GM23338 (cell line): ENCODE data around the gene CCL27. TPM values are rescaled to one million over a fixed set of nuclear protein-coding genes. Genes with fewer than 3 reads are reported as not detected.

ENCODE experiments used
- ATAC-seq: fragments of 200-7000 bp; cut with Tn5 transposase; 3 replicates; pipeline ENCODE4 v1.9.1; 2020
- DNase-seq: peaks from one replicate; pipeline ENCODE4 v3.0.0-alpha.2; 2015; ENCODE audit warnings: low spot score
- H2AFZ ChIP-seq: fragments of 200-600 bp; sonication (generic); 2 replicates; pipeline ENCODE4 v1.8.0; 2016; ENCODE audit warnings: antibody characterized with exemption, mild to moderate bottlenecking, moderate library complexity
- H3F3A ChIP-seq: fragments of 200-600 bp; sonication (generic); replicated peaks from 2 replicates; pipeline ENCODE4 v1.8.0; 2017; ENCODE audit warnings: antibody characterized with exemption, mixed run types, low read depth
- H3K27ac ChIP-seq: fragments of 200-600 bp; sonication (generic); 2 replicates; pipeline ENCODE4 v1.6.1; 2016; ENCODE audit warnings: low read depth
- H3K27me3 ChIP-seq: fragments of 200-600 bp; sonication (generic); 2 replicates; pipeline ENCODE4 v1.8.0; 2016; ENCODE audit warnings: mild to moderate bottlenecking, mixed run types, moderate library complexity; ENCODE audit not compliant: insufficient read depth
- H3K36me3 ChIP-seq: fragments of 200-600 bp; sonication (generic); 2 replicates; pipeline ENCODE4 v1.8.0; 2016; ENCODE audit warnings: mild to moderate bottlenecking; ENCODE audit not compliant: insufficient read depth
- H3K4me1 ChIP-seq: fragments of 200-600 bp; sonication (generic); 2 replicates; pipeline ENCODE4 v1.8.0; 2016; ENCODE audit warnings: mild to moderate bottlenecking, moderate library complexity; ENCODE audit not compliant: insufficient read depth
- H3K4me2 ChIP-seq: fragments of 200-600 bp; sonication (generic); 2 replicates; pipeline ENCODE4 v1.7.1; 2017; ENCODE audit warnings: mixed run types
- H3K4me3 ChIP-seq: fragments of 200-600 bp; sonication (generic); 2 replicates; pipeline ENCODE4 v1.6.1; 2016; ENCODE audit warnings: mixed run types
- H3K79me2 ChIP-seq: fragments of 200-600 bp; sonication (generic); replicated peaks from 2 replicates; pipeline ENCODE4 v1.8.0; 2017; ENCODE audit warnings: mild to moderate bottlenecking; ENCODE audit not compliant: insufficient read depth
- H3K9me2 ChIP-seq: fragments of 200-600 bp; sonication (generic); 2 replicates; pipeline ENCODE4 v1.8.0; 2017; ENCODE audit not compliant: insufficient read depth
- H4K20me1 ChIP-seq: fragments of 200-600 bp; sonication (generic); replicated peaks from 2 replicates; pipeline ENCODE4 v1.8.0; 2017; ENCODE audit warnings: mild to moderate bottlenecking; ENCODE audit not compliant: insufficient read depth
- H3K27ac Mint-ChIP-seq: 2 replicates; pipeline ENCODE4 v1.8.0; 2020; ENCODE audit warnings: inconsistent platforms, mild to moderate bottlenecking, moderate library complexity, mixed read lengths
- H3K27me3 Mint-ChIP-seq: 3 replicates; pipeline ENCODE4 v1.8.0; 2022; ENCODE audit warnings: low read depth, mild to moderate bottlenecking, moderate library complexity, mixed read lengths, inconsistent platforms; ENCODE audit not compliant: insufficient read depth, poor library complexity
- H3K36me3 Mint-ChIP-seq: 3 replicates; pipeline ENCODE4 v1.8.0; 2021; ENCODE audit warnings: low read depth, mild to moderate bottlenecking, inconsistent platforms, moderate library complexity, mixed read lengths
- H3K4me1 Mint-ChIP-seq: 3 replicates; pipeline ENCODE4 v1.8.0; 2020; ENCODE audit warnings: mild to moderate bottlenecking, inconsistent platforms, mixed read lengths
- H3K4me3 Mint-ChIP-seq: 3 replicates; pipeline ENCODE4 v1.8.0; 2021; ENCODE audit warnings: moderate library complexity, mild to moderate bottlenecking, inconsistent platforms, mixed read lengths
- H3K9me3 Mint-ChIP-seq: 3 replicates; pipeline ENCODE4 v1.8.0; 2020; ENCODE audit warnings: moderate library complexity, mild to moderate bottlenecking, inconsistent platforms, mixed read lengths
- CREB1 ChIP-seq: fragments of 250-450 bp; sonication (Bioruptor Pico); IDR thresholded peaks from 2 replicates; pipeline ENCODE4 v1.5.0; 2020; ENCODE audit warnings: low read depth, mild to moderate bottlenecking, moderate library complexity
- ETS1 ChIP-seq: IDR thresholded peaks from 2 replicates; pipeline ENCODE4 v1.6.1; 2016; ENCODE audit warnings: antibody characterized with exemption
- EZH2 ChIP-seq: fragments of 200-600 bp; sonication (generic); IDR thresholded peaks from one replicate; pipeline ENCODE4 v1.8.0; 2017; ENCODE audit warnings: antibody characterized with exemption, mild to moderate bottlenecking, low read depth; ENCODE audit not compliant: unreplicated experiment
- EZH2phosphoT487 ChIP-seq: fragments of 200-600 bp; sonication (generic); IDR thresholded peaks from one replicate; pipeline ENCODE4 v1.8.1; 2018; ENCODE audit warnings: antibody characterized with exemption; ENCODE audit not compliant: unreplicated experiment
- JUNB ChIP-seq: IDR thresholded peaks from one replicate; pipeline ENCODE4 v1.6.1; 2016; ENCODE audit warnings: antibody characterized with exemption; ENCODE audit not compliant: unreplicated experiment
- NANOG ChIP-seq: IDR thresholded peaks from 2 replicates; pipeline ENCODE4 v1.6.1; 2016; ENCODE audit warnings: antibody characterized with exemption, borderline replicate concordance
- POLR2AphosphoS5 ChIP-seq: IDR thresholded peaks from 2 replicates; pipeline ENCODE4 v1.6.1; 2016; ENCODE audit warnings: antibody characterized with exemption, low read depth
- REST ChIP-seq: IDR thresholded peaks from one replicate; pipeline ENCODE4 v1.6.1; 2018; ENCODE audit warnings: antibody characterized with exemption; ENCODE audit not compliant: unreplicated experiment
- STAT1 ChIP-seq: IDR thresholded peaks from one replicate; pipeline ENCODE4 v1.6.1; 2016; ENCODE audit warnings: antibody characterized with exemption; ENCODE audit not compliant: unreplicated experiment
- ZNF114 ChIP-seq: fragments of 250-450 bp; sonication (Bioruptor Pico); IDR thresholded peaks from 2 replicates; pipeline ENCODE4 v1.5.0; 2020; ENCODE audit warnings: mild to moderate bottlenecking, moderate library complexity
- ZNF331 ChIP-seq: fragments of 250-450 bp; sonication (Bioruptor Pico); IDR thresholded peaks from 2 replicates; pipeline ENCODE4 v1.5.0; 2020; ENCODE audit warnings: low read depth, mild to moderate bottlenecking, moderate library complexity
- polyA plus RNA-seq: library from polyadenylated mRNA; unstranded; fragments of >200 nt; fragmentation: Nextera tagmentation; extraction: Ambion mirVana; gene quantifications from 2 replicates; pipeline ENCODE4 v1.2.1, GENCODE V29; 2016
- total RNA-seq: library from RNA; depleted of rRNA; stranded (reverse); fragments of >200 nt; shearing (Covaris generic); gene quantifications from 2 replicates; pipeline ENCODE4 v1.2.3, GENCODE V29; 2014
- TF ChIP-seq, protein P1 (sequence below), 2 experiments: fragments of 200-600 bp in 1 of 2; sonication (generic) in 1 of 2; conservative IDR thresholded peaks; 2 replicates each; pipeline versions ENCODE4 v1.5.1 to v1.6.1; 2016 to 2017; ENCODE audit warnings: antibody characterized with exemption in 2 of 2, low read depth in 2 of 2, mild to moderate bottlenecking in 2 of 2, moderate library complexity in 1 of 2

Gene CCL27
- total and polyA plus RNA-seq, 2 experiments from 2014 or later = not detected

DNA sequence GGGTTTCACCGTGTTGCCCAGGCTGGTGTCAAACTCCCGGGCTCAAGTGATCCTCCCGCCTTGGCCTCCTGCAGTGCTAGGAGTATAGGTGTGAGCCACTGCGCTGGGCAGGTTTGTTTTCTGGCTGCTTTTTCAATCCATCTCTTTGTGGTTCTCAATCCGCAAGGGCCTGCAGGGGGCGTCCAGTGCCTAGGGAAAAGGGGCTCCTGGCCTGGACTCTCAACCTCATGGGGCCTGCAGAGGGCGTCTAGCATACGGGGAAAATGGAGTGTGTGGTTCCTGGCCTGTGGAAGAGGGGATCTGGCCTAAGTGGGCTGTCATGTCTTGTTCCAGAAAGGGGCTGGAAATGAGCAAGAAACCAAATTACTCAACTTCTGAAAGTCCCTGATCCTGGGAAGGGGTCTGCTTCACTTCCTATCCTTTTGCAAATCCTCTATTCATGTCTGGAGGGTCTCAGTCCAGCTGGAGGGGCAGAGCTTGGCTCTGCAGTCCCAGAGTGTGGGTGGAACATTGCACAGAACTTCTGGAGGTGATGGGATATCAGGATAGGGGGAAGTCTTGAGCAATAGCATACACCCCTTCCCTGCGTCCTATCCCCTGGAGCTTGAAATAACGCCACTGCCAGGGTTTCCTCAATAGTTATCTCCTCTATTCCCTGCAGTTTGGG, 12.7 kb upstream of the CCL27 start (continued):
- TF ChIP-seq CREB1 = 0 out of 2 replicates have a peak, but pooled peaks have one; percentile 16
- TF ChIP-seq EZH2phosphoT487 = no peak
- no peak for TF ChIP-seq EZH2
- no peak for TF ChIP-seq ZNF114 (CRISPR knock-in tag)
- TF ChIP-seq STAT1 = no peak

DNA sequence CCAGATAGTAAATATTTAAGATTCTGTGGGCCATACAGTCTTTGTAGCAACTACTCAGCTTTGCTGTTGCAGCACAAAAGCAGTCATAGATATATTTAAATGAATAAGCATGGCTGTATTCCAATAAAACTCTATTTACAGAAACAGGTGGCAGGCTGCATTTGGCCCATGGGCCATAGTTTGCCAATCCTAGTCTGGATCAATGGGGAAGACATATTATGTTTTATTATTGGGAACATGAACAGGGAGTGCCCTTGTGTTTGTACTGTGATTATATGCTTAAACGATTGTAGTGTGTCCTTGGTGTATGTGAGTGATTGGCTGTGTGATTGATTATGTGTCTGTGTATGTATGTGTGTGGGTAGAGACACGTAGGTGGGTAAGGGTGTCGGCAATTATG, 12.0 kb upstream of the CCL27 start:
- Histone ChIP-seq H3K36me3 (no peaks in the 10 kb centered on the region), H3K27ac (no peak overlapping the region), H3K4me1 (no peaks in the 10 kb centered on the region), H3K27me3 (no peaks in the 10 kb centered on the region), H3K9me2 (no peaks in the 10 kb centered on the region), H3K79me2 (no peaks in the 10 kb centered on the region), H2AFZ (no peak overlapping the region), H3K4me2 (no peak overlapping the region), H4K20me1 (no peaks in the 10 kb centered on the region; the same call in 1 of the 2 replicates), H3K4me3 (no peak overlapping the region), H3F3A (no peaks in the 10 kb centered on the region)
- Mint-ChIP-seq H3K4me1 (peaks cover 3% of the 10 kb centered on the region; the same call in 2 of the 3 replicates), H3K27me3 (peaks cover 15% of the 10 kb centered on the region), H3K9me3 (peaks cover 9% of the 10 kb centered on the region), H3K36me3 (peaks cover 10% of the 10 kb centered on the region), H3K4me3 (no peak overlapping the region), H3K27ac (no peak overlapping the region)
- DNase-seq (no peak), ATAC-seq (no peak)
- no peak for TF ChIP-seq POLR2AphosphoS5

DNA sequence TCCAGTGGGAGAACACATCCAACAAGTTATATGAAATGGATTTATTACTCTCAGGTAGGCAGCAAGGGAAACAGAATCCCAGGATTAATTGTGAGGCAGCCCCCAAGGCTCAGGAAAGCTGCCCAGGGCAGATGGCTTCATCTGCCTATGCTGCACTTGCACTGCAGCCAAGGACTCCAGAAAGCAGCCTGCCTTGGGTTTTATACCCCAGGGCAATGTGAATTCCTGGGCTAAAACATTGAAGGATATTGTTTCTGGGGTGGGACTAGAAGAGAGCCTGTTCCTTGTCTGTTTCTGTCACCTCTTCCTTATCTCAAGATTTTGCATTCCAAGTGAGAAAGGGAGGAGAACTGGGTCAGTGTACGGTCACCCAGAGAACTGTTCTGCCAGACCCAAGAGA, 8.8 kb upstream of the CCL27 start:
- H3K27ac ChIP-seq = no peak overlapping the region
- H3K4me3 ChIP-seq = no peak overlapping the region
- peaks cover 2% of the 10 kb centered on the region; the same call in 1 of the 2 replicates for H4K20me1 ChIP-seq
- H3K4me2 ChIP-seq = no peak overlapping the region
- no peaks in the 10 kb centered on the region for H3K36me3 ChIP-seq
- H3K27me3 ChIP-seq = no peaks in the 10 kb centered on the region
- H3K4me1 ChIP-seq = no peaks in the 10 kb centered on the region
- peaks cover 6% of the 10 kb centered on the region; the same call in 1 of the 2 replicates for H3K79me2 ChIP-seq
- Mint-ChIP-seq H3K27me3 (peaks cover 14% of the 10 kb centered on the region), H3K4me3 (no peak overlapping the region), H3K9me3 (peaks cover 15% of the 10 kb centered on the region), H3K4me1 (peaks cover 3% of the 10 kb centered on the region; the same call in 2 of the 3 replicates), H3K27ac (no peak overlapping the region), H3K36me3 (peaks cover 27% of the 10 kb centered on the region)
- no peaks in the 10 kb centered on the region for H3F3A ChIP-seq
- DNase-seq (no peak), ATAC-seq (no peak)
- H2AFZ ChIP-seq = no peak overlapping the region
- H3K9me2 ChIP-seq = no peaks in the 10 kb centered on the region
- TF ChIP-seq POLR2AphosphoS5 (no peak), REST (no peak), ZNF331 (CRISPR knock-in tag) (no peak), JUNB (no peak), STAT1 (no peak), ETS1 (no peak), ZNF114 (CRISPR knock-in tag) (no peak), CREB1 (no peak), NANOG (no peak), EZH2 (no peak), EZH2phosphoT487 (no peak)
- TF ChIP-seq, protein P1, sequence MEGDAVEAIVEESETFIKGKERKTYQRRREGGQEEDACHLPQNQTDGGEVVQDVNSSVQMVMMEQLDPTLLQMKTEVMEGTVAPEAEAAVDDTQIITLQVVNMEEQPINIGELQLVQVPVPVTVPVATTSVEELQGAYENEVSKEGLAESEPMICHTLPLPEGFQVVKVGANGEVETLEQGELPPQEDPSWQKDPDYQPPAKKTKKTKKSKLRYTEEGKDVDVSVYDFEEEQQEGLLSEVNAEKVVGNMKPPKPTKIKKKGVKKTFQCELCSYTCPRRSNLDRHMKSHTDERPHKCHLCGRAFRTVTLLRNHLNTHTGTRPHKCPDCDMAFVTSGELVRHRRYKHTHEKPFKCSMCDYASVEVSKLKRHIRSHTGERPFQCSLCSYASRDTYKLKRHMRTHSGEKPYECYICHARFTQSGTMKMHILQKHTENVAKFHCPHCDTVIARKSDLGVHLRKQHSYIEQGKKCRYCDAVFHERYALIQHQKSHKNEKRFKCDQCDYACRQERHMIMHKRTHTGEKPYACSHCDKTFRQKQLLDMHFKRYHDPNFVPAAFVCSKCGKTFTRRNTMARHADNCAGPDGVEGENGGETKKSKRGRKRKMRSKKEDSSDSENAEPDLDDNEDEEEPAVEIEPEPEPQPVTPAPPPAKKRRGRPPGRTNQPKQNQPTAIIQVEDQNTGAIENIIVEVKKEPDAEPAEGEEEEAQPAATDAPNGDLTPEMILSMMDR (conservative IDR thresholded peaks at IDR 0.05; ENCODE audit: low read depth in 2 of 2) = no peak
